Stomach (tissue), 9 donors: Measurements from ENCODE around the gene VEZF1. TPM values are rescaled to one million over a fixed set of nuclear protein-coding genes. Genes with fewer than 3 reads are reported as not detected.

ENCODE experiments used
- DNase-seq, 2 donors: peaks; one replicate each; pipeline versions ENCODE4 v3.0.0 to v3.0.0-alpha.2; 2013 to 2019
- H3K27ac ChIP-seq, 5 donors: fragments of 200-600 bp in 4 of 5; sonication (generic) in 4 of 5; one replicate each; pipeline ENCODE4 v1.5.1; 2013 to 2019; ENCODE audit warnings: mild to moderate bottlenecking in 1 of 5, moderate library complexity in 1 of 5
- H3K27me3 ChIP-seq, 3 donors: fragments of 200-600 bp; sonication (generic); one replicate each; pipeline ENCODE4 v1.5.1; 2017 to 2019; ENCODE audit warnings: mixed run types in 1 of 3
- H3K36me3 ChIP-seq, 4 donors: fragments of 200-600 bp; sonication (generic); 1 replicate in 3 of 4; 2 replicates in 1 of 4; pipeline ENCODE4 v1.5.1; 2016 to 2019
- H3K4me1 ChIP-seq, 4 donors: fragments of 200-600 bp; sonication (generic); one replicate each; pipeline ENCODE4 v1.5.1; 2016 to 2019
- H3K4me3 ChIP-seq, 4 donors: fragments of 200-600 bp; sonication (generic) in 3 of 4; one replicate each; pipeline ENCODE4 v1.5.1; 2016 to 2019; ENCODE audit warnings: mild to moderate bottlenecking in 1 of 4
- H3K9me3 ChIP-seq, 4 donors: fragments of 200-600 bp; sonication (generic); one replicate each; pipeline ENCODE4 v1.5.1; 2016 to 2019
- CTCF ChIP-seq, 7 experiments: fragments of 450-650 bp in 4 of 7; fragments of 200-600 bp in 3 of 7; sonication (generic) in 3 of 7; IDR thresholded peaks; one replicate each; pipeline ENCODE4 v1.5.1; 2016 to 2019; ENCODE audit warnings: antibody characterized with exemption in 7 of 7, control low read depth in 2 of 7, mild to moderate bottlenecking in 1 of 7
- EP300 ChIP-seq: sonication (generic); formaldehyde crosslinking; IDR thresholded peaks from one replicate; pipeline ENCODE4 v1.6.1; 2017; ENCODE audit warnings: antibody characterized with exemption
- POLR2A ChIP-seq, 4 donors: fragments of 450-650 bp; IDR thresholded peaks; one replicate each; pipeline ENCODE4 v1.6.1; 2016; ENCODE audit warnings: antibody characterized with exemption in 4 of 4, control low read depth in 2 of 4, mild to moderate bottlenecking in 1 of 4, moderate library complexity in 1 of 4
- POLR2AphosphoS5 ChIP-seq, 3 donors: sonication (generic); formaldehyde crosslinking; IDR thresholded peaks; one replicate each; pipeline ENCODE4 v1.6.1; 2016; ENCODE audit warnings: antibody characterized with exemption in 3 of 3
- WGBS, 5 donors: extraction: QIAGEN DNeasy Blood & Tissue Kit in 3 of 5; methylation state at CpG; one replicate each; pipeline versions ENCODE4 v1.1.5 to v1.1.7; 2013 to 2018; 5-methylcytosine and 5-hydroxymethylcytosine counted together
- intact Hi-C: fragments of 100-400 bp; cut with DNase I; formaldehyde crosslinking; loops from one replicate; pipeline ENCODE4 v1.15.1; 2023; ENCODE audit warnings: low total_unique reads
- polyA plus RNA-seq, 3 donors: library from polyadenylated mRNA; stranded (reverse); fragments of 200-250 nt; gene quantifications; one replicate each; pipeline ENCODE4 v1.2.3, GENCODE V29; 2013
- total RNA-seq, 5 donors: library from RNA; depleted of rRNA; stranded (reverse); fragments of >200 nt; gene quantifications; one replicate each; pipeline versions ENCODE4 v1.1.0 to v1.2.3, GENCODE V29; 2014 to 2016
- donor health status: healthy with polysubstance abuse.
- donor health status: Bipolar disorder and iron deficiency.
- donor health status: healthy.

The VEZF1 gene
- total and polyA plus RNA-seq, 8 donors: 7.8 to 103 (median 24.1) TPM

- no peak for DNase-seq
- Histone ChIP-seq H3K4me1 (peaks cover 14 to 21% (median 19%) of the 10 kb centered on the region in 4 donors), H3K27ac (no peak overlapping the region), H3K36me3 (peaks cover 33 to 55% (median 50%) of the 10 kb centered on the region in 4 donors), H3K4me3 (no peak overlapping the region), H3K27me3 (no peaks in the 10 kb centered on the region), H3K9me3 (no peaks in the 10 kb centered on the region)
- TF ChIP-seq POLR2A (IDR thresholded peaks at IDR 0.05): no peak
- TF ChIP-seq EP300: no peak
- no peak for TF ChIP-seq CTCF (IDR thresholded peaks at IDR 0.05)
- TF ChIP-seq POLR2AphosphoS5 (IDR thresholded peaks at IDR 0.05): no peak
- WGBS, 5 donors: 34 to 39% (median 38%) methylated on average over 1 of the region's 1 CpG
- intact Hi-C loops: no loop called here
These were observed 15.9 kb downstream of the VEZF1 start for GRCh38 chr17:57972151-57972550.

- peaks cover 27 to 50% (median 44%) of the 10 kb centered on the region in 4 donors for H3K36me3 ChIP-seq
- 53 to 72% (median 60%) methylated on average over 10 of the region's 10 CpGs for WGBS, 5 donors
- intact Hi-C loops: no loop called here
These were observed 16.5 kb downstream of the VEZF1 start for GRCh38 chr17:57971572-57971971.

GRCh38 chr17:57970710-57971109 is 17.3 kb downstream of the VEZF1 start:
- Histone ChIP-seq H3K27ac (no peak overlapping the region), H3K4me3 (no peak overlapping the region), H3K9me3 (no peaks in the 10 kb centered on the region), H3K4me1 (peaks cover 9 to 16% (median 13%) of the 10 kb centered on the region in 4 donors), H3K27me3 (no peaks in the 10 kb centered on the region), H3K36me3 (peaks cover 18 to 41% (median 36%) of the 10 kb centered on the region in 4 donors)
- DNase-seq: no peak
- TF ChIP-seq CTCF (IDR thresholded peaks at IDR 0.05): no peak
- no peak for TF ChIP-seq POLR2A (IDR thresholded peaks at IDR 0.05)
- TF ChIP-seq POLR2AphosphoS5 (IDR thresholded peaks at IDR 0.05): no peak
- TF ChIP-seq EP300: no peak
- WGBS, 5 donors: 35 to 46% (median 42%) methylated on average over 4 of the region's 4 CpGs
- intact Hi-C loops: no loop called here

More at GRCh38 chr17:57971572-57971971, 16.5 kb downstream of the VEZF1 start:
- Histone ChIP-seq H3K27me3 (no peaks in the 10 kb centered on the region), H3K27ac (no peak overlapping the region), H3K4me3 (no peak overlapping the region), H3K4me1 (peaks cover 14 to 21% (median 19%) of the 10 kb centered on the region in 4 donors), H3K9me3 (no peaks in the 10 kb centered on the region)
- no peak for TF ChIP-seq EP300
- DNase-seq: no peak

- no peak for DNase-seq
- Histone ChIP-seq H3K9me3 (no peaks in the 10 kb centered on the region), H3K27ac (no peak overlapping the region), H3K36me3 (peaks cover 4 to 18% (median 14%) of the 10 kb centered on the region in 4 donors), H3K4me1 (no peaks in the 10 kb centered on the region), H3K4me3 (no peak overlapping the region), H3K27me3 (no peaks in the 10 kb centered on the region)
- intact Hi-C loops: no loop called here
- TF ChIP-seq CTCF (IDR thresholded peaks at IDR 0.05): no peak
- WGBS, 5 donors: 40 to 63% (median 50%) methylated on average over 1 of the region's 1 CpG
These were observed 19.6 kb downstream of the VEZF1 start for GRCh38 chr17:57968456-57968855.

- no peak overlapping the region for H3K4me3 ChIP-seq
- DNase-seq: no peak
- peaks cover 0 to 4% (median 0%) of the 10 kb centered on the region in 4 donors for H3K36me3 ChIP-seq
- H3K27me3 ChIP-seq: no peaks in the 10 kb centered on the region
- no peaks in the 10 kb centered on the region for H3K9me3 ChIP-seq
- TF ChIP-seq POLR2A (IDR thresholded peaks at IDR 0.05) (no peak), CTCF (IDR thresholded peaks at IDR 0.05) (no peak)
- 85 to 91% (median 88%) methylated on average over 5 of the region's 5 CpGs for WGBS, 5 donors
- no peak overlapping the region for H3K27ac ChIP-seq
- H3K4me1 ChIP-seq: no peaks in the 10 kb centered on the region
- intact Hi-C loops: no loop called here
These were observed 21.2 kb downstream of the VEZF1 start for GRCh38 chr17:57966875-57967274.
